Stimulated activated memory B cell treated with anti-CD40 and anti-IgM and Interleukin-4, amounts not matched to agents 10 μg/mL and 1 μg/mL and 100 μg/mL, for 72 hours (primary cell): ENCODE data around the gene EFS.
A peak's percentile ranks its signal among the peaks of the same experiment; 100 is the strongest.
"Not testable (repeated sequence)": the region's sequence is repeated elsewhere in the genome, so short reads cannot be mapped to it uniquely, and the experiment has no call there.

Experiments
- ATAC-seq: fragments of 150-1000 bp; cut with Tn5 transposase; 2 replicates; pipeline ENCODE4 v1.10.0; 2021
- H3K27ac Mint-ChIP-seq: one replicate; pipeline ENCODE4 v1.8.0; 2022; ENCODE audit warnings: mild to moderate bottlenecking, mixed read lengths
- H3K27me3 Mint-ChIP-seq: one replicate; pipeline ENCODE4 v1.8.0; 2022; ENCODE audit warnings: mixed read lengths
- H3K36me3 Mint-ChIP-seq: one replicate; pipeline ENCODE4 v1.8.0; 2022; ENCODE audit warnings: mixed read lengths
- H3K4me1 Mint-ChIP-seq: one replicate; pipeline ENCODE4 v1.8.0; 2022; ENCODE audit warnings: mixed read lengths
- H3K4me3 Mint-ChIP-seq: one replicate; pipeline ENCODE4 v1.8.0; 2022; ENCODE audit warnings: mild to moderate bottlenecking, moderate library complexity, mixed read lengths
- H3K9me3 Mint-ChIP-seq: one replicate; pipeline ENCODE4 v1.8.0; 2022; ENCODE audit warnings: mixed read lengths

The EFS gene

DNA sequence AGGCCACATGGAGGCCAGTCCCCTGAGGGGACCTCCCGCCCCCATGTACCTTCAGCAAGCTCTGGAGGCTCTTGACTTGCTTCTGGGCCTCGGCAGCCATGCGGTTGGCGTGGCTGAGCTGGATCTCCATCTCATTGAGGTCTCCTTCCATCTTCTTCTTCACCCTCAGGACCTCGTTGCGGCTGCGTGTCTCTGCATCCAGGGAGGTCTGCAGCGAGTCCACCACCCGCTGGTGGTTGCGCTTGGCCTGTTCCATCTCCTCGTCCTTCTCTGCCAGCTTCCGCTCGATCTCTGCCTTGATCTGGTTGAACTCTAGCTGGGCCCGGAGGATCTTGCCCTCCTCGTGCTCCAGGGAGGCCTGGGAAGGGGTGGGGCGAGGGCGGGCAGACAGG, 21.3 kb upstream of the EFS start:
- not testable (repeated sequence) for H3K4me1 Mint-ChIP-seq, H3K9me3 Mint-ChIP-seq, H3K36me3 Mint-ChIP-seq, H3K27ac Mint-ChIP-seq, ATAC-seq, H3K4me3 Mint-ChIP-seq
- H3K27me3 Mint-ChIP-seq = peaks cover 58% of the 10 kb centered on the region

DNA sequence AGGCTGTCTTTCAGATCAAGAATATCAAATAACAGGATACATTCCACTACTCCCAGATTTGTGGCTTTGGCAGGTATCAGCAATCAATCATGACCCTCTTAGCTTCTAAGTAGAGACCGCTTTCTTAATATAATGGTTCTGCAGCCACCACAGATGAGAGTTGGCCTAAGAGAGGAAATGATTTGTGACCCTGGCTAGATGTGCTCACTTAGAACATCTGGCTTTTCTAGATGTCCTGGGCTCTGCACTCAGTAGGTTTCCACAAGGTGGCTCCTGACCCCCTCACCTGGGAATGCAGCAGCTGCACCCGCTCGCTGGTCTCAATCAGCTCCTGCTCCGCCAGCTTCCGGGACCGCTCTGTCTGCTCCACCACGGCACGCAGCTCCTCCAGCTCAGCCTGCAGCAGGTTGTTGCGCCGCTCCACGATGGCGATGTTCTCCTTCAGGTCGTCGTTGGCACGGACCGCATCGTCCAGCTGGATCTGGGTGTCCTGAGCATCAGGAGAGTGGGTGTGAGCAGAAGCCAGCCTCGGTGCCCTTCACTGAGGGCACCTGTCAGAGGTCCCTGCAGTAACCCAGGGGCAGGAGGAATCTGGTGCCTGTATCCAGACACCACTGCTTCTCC, 20.8 kb upstream of the EFS start:
- Mint-ChIP-seq H3K4me1 (no peaks in the 10 kb centered on the region), H3K4me3 (no peak overlapping the region), H3K27me3 (peaks cover 63% of the 10 kb centered on the region), H3K36me3 (no peaks in the 10 kb centered on the region), H3K9me3 (no peaks in the 10 kb centered on the region), H3K27ac (no peak overlapping the region)
- ATAC-seq = no peak

DNA sequence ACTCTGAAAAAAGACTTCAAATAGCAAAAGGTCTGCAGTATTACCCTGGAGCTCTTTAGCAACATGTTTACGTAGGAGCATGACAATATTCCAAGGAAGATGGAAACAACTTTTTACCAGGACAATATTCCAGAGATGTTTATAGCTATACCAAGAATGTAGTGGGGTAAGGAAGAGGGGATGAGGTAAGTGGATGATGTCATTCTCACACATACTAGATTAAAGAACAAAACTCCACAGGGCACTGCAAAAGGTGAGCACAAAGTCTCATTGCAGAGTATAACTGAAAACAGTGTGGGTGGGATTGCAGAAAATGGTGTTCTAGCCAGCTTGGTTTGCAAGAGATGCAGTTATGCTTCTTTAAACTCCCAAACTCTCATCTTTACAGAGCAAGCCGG, 20.3 kb upstream of the EFS start:
- no peak overlapping the region for H3K4me3 Mint-ChIP-seq
- peaks cover 64% of the 10 kb centered on the region for H3K27me3 Mint-ChIP-seq
- no peak for ATAC-seq
- no peaks in the 10 kb centered on the region for H3K36me3 Mint-ChIP-seq
- H3K9me3 Mint-ChIP-seq = no peaks in the 10 kb centered on the region
- H3K27ac Mint-ChIP-seq = no peak overlapping the region
- H3K4me1 Mint-ChIP-seq = no peaks in the 10 kb centered on the region

DNA sequence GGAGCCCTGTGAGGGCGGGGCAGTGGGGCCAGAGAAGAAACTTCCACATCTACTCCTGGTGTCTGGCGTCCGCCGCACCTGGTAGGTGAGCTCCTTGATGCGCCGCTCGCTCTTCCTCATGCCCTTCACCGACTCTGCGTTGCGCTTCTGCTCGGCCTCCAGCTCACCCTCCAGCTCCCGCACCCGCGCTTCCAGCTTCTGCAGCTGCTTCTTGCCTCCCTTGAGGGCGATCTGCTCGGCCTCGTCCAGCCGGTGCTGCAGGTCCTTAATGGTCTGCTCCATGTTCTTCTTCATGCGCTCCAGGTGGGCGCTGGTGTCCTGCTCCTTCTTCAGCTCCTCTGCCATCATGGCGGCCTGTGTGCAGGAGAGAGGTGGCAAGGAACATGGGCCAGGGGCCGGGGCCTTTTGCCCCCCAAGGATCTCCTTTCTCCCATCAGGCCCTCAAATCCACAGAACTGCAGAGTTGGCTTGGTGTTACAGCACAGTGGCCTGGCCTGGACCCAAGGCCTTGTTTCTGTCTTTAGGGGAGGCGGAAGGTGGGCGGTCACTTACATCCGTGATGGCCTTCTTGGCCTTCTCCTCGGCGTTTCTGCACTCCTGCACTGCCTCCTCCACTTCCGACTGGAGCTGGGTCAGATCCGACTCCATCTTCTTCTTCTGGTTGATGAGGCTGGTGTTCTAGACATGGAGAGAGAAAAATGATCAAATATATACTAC, 19.6 kb upstream of the EFS start:
- H3K4me3 Mint-ChIP-seq = no peak overlapping the region
- no peaks in the 10 kb centered on the region for H3K9me3 Mint-ChIP-seq
- H3K4me1 Mint-ChIP-seq = no peaks in the 10 kb centered on the region
- no peak for ATAC-seq
- no peaks in the 10 kb centered on the region for H3K36me3 Mint-ChIP-seq
- H3K27me3 Mint-ChIP-seq = peaks cover 57% of the 10 kb centered on the region
- H3K27ac Mint-ChIP-seq = no peak overlapping the region

DNA sequence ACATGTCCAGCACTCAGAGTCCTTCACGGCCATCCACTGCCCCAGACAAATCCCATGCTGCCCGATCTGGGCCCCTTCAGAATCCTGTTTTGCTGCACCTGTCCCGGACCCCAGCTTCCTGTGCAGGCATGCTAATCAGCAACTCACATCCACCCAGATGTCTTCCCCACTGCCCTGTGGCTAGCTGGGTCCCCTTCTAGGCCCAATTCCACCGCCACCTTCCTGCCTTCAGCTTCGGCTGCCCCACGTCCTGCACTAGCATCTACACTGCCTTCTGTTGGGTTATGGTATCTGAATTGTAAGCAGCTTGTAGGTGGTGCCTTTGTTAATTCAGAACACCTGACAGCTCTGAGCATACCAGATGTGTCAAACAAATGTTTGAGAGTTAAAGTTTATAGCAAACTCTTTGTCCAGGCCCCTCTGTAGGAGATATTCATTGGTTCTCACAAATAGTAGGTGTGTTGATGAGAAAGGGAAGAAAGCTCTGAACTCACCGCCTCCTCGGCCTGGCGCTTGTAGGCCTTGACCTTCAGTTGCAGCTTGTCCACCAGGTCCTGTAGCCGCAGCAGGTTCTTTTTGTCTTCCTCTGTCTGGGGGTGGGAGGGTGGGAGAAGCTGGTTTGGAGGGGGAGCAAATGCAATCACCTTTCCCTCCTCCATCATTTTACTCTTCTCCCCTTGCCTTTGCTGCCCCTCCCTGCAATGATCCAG, 17.9 kb upstream of the EFS start:
- H3K9me3 Mint-ChIP-seq = no peaks in the 10 kb centered on the region
- H3K27ac Mint-ChIP-seq = no peak overlapping the region
- H3K27me3 Mint-ChIP-seq = peaks cover 56% of the 10 kb centered on the region
- no peaks in the 10 kb centered on the region for H3K36me3 Mint-ChIP-seq
- no peak for ATAC-seq
- no peak overlapping the region for H3K4me3 Mint-ChIP-seq
- H3K4me1 Mint-ChIP-seq = no peaks in the 10 kb centered on the region

DNA sequence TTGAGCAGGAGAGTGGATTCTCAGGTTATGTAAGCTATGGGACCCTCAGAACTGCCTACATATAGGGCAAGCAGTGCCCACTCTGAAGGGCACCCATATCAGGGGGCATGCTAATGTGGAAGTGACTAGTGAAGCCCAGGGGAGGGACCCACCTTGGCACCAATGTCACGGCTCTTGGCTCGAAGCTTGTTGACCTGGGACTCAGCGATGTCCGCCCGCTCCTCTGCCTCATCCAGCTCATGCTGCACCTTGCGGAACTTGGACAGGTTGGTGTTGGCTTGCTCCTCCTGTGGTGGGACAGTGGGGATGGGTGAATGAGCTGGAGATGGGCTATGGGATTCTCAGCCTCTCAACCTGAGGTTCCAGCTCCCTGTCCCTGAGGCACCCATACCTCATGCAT, 17.3 kb upstream of the EFS start:
- Mint-ChIP-seq H3K27ac (no peak overlapping the region), H3K9me3 (no peaks in the 10 kb centered on the region), H3K27me3 (peaks cover 58% of the 10 kb centered on the region), H3K36me3 (no peaks in the 10 kb centered on the region), H3K4me3 (no peak overlapping the region), H3K4me1 (no peaks in the 10 kb centered on the region)
- ATAC-seq = no peak

DNA sequence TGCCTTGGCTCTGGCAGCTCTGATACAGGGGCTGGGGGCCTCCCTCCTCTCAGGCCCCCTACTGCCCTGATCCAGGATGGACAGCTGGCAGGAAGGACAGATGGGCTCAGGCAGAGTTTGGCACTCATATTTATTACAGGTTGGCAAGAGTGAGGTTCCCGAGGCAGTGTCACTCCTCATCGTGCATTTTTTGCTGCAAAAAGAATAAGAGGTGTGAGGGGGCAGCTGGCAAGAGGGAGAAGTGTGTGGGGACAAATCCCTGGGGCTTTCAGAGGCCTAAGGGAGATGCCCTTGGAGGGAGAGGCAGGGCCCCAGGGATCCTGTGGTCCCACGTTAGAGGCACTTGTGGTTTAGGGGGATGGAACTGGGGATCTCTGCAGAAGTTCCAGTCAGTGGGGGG, 16.9 kb upstream of the EFS start:
- H3K4me1 Mint-ChIP-seq = no peaks in the 10 kb centered on the region
- H3K36me3 Mint-ChIP-seq = no peaks in the 10 kb centered on the region
- peaks cover 62% of the 10 kb centered on the region for H3K27me3 Mint-ChIP-seq
- H3K4me3 Mint-ChIP-seq = no peak overlapping the region
- no peak for ATAC-seq
- H3K9me3 Mint-ChIP-seq = no peaks in the 10 kb centered on the region
- H3K27ac Mint-ChIP-seq = no peak overlapping the region

DNA sequence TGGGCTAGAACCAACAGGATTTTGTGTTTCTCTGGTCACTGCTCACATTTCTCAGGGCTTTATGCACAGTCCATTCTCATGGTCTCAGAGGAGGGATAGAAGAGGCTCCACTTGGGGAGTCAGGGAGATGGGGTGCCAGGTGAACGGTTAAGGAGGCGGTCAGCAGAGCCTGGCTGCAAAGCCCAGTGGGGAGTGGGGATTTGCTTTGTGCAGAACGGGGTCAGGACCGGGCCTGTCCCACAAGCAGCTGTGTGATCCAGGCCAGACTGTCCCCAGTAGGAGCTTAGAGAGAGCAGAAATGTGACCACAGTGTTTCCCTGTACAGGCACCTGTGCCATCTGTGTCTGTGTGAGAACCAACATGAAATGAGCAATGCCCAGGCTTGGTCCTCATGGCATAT, 16.0 kb upstream of the EFS start:
- Mint-ChIP-seq H3K9me3 (no peaks in the 10 kb centered on the region), H3K36me3 (no peaks in the 10 kb centered on the region), H3K4me3 (no peak overlapping the region), H3K27me3 (peaks cover 68% of the 10 kb centered on the region), H3K4me1 (no peaks in the 10 kb centered on the region), H3K27ac (no peak overlapping the region)
- no peak for ATAC-seq

DNA sequence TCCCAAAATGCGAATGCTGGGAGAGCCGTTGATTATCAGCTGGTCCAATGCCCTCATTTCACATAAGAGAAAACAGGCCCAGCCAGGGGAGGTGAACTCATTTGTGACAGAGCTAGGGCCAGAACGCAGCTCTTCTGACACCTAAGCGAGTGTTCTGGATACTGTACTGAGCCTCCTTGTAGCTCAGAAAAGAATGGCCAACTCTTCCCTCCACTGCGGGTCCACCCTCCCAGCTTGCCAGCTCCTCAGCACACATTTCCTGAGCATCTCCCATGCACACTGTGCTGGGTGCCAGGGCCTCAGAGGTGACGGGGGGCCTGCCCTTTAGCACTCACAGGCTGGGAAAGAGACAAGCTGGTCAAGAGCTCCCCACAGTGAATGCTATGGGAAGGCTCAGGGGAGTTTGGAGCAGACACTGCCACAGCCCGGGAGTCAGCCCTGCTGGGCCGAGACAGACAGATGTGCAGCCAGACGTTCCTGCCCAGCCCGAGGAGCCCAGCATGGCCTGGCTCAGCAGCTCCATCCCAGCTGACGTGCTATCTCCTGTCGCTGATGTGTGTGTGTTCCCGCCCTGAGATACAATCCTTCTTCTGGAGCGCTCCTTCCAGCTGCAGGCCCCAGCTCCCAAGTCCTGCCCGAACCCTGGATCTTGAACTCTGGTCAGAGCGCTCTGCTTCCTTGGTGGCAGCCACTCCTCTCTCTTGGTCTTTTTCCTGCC, 15.4 kb upstream of the EFS start:
- Mint-ChIP-seq H3K27ac (no peak overlapping the region), H3K9me3 (no peaks in the 10 kb centered on the region), H3K36me3 (no peaks in the 10 kb centered on the region), H3K4me1 (no peaks in the 10 kb centered on the region), H3K4me3 (no peak overlapping the region), H3K27me3 (peaks cover 68% of the 10 kb centered on the region)
- no peak for ATAC-seq

DNA sequence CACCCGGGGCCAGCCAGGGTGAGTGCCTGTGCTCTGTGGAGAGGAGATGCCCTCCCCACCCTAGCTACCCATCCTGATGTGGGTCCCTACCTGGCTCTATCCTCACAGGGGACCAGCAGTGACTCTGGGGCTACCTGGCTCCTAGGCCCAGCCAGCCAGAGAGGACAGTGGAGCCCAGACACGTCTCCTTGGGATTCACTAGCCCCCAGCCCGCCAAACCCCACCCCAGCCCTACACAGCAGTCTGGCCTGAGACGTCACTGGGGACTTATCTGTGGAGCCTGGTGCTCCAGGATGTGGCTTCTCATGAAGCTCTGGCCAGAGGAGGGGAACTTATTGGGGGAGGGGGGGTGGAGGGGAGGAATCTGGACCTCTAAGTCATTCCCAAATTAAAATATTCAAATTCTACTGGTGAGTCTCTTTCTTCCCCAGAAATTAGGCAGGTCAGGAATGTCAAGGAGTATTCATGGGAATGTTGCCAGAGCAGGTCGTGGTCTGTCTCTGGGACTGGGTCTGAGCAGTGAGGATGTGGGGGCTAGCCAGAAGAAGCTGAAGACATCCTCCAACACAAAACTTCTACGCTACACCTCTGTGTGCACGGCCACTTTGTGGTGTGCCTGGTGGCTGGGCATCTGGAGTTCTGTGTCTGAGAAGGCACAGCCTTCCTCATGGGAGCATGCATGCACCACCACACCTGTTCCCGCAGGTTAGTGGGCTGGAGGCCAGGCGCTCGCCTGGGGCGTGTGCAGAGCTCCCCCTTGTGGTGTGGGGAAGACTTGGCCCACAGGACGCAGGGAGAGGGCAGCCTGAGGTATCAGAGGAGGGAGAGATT, 14.6 kb upstream of the EFS start:
- ATAC-seq = peak; percentile 66
- Mint-ChIP-seq H3K27me3 (peaks cover 64% of the 10 kb centered on the region), H3K4me1 (no peaks in the 10 kb centered on the region)

DNA sequence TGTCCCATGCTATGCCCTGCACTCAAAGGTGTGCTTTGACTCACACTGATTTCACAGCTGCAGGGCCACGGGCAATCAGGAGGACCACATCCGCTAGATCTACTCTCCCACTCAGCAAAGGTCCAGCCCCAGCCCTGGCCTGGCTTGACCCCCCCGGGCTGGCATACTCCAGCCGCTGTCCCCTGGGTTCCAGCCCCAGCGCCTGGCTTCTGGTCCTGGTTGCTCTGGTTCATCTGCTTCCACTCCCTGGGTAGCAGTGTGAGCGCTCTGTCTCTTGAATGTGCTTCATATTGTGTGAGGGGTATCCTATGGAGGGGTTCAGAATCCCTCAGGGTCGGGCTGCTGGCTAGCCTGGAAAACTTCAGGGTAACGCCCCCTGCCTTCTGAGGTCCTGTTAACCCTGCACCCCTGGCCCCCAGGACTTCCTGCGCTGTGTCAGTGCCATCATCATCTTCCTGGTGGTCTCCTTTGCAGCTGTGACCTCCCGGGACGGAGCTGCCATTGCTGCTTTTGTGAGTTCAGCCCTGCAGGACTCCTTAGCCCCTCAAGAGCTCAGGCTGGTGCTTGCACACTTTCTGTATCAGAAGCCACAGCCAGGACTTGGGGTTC, 13.7 kb upstream of the EFS start:
- H3K4me1 Mint-ChIP-seq = no peaks in the 10 kb centered on the region
- H3K27me3 Mint-ChIP-seq = peaks cover 57% of the 10 kb centered on the region
- H3K36me3 Mint-ChIP-seq = no peaks in the 10 kb centered on the region
- no peak overlapping the region for H3K27ac Mint-ChIP-seq
- ATAC-seq = no peak
- H3K9me3 Mint-ChIP-seq = no peaks in the 10 kb centered on the region
- H3K4me3 Mint-ChIP-seq = no peak overlapping the region

More for the DNA sequence above, 14.6 kb upstream of the EFS start:
- Mint-ChIP-seq H3K27ac (no peak overlapping the region), H3K4me3 (no peak overlapping the region), H3K36me3 (no peaks in the 10 kb centered on the region), H3K9me3 (no peaks in the 10 kb centered on the region)

DNA sequence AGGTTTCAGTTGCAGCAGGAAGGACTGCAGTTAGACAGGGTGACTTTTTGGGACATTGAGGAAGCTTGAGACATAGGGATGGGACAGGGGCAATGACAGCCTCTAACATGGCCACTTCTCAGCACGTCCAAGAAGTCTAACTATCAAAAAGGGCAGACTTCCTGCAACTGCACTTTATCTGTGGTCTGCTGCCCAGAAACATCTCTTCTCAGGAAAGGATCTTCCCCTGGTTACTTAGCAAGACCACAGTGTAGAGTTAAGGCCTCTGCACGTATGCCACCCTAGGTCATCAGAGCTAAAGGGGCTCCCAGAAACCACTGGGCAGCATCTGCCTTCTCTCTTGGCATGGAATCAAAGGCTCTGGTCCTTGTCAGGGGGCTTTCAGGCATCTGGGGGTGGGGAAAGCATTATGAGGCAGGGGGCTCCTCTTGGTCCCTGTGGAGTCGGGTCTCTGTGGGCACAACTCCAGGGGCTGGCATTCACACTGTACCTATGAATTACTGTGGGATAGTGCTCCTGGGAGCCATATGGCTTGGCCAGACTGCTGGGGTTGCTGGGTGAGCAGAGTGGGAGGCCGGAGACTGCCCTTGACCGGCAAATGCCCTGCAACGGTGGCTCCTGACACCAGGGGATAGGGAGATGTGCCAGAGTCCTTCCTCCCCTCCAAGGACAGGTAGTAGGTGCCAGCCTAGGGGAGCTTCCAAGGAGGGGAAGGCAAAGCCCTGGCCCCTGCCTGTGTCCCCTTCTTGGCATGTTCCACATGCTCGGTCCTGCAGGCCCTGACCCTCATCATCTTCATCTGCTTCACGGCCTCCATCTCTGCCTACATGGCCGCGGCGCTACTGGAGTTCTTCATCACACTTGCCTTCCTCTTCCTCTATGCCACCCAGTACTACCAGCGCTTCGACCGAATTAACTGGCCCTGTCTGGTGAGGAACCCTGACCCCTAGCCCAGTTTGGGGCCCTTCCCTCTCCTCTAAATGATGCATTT, 12.9 kb upstream of the EFS start:
- no peak overlapping the region for H3K27ac Mint-ChIP-seq
- ATAC-seq = no peak
- H3K4me1 Mint-ChIP-seq = no peaks in the 10 kb centered on the region
- H3K9me3 Mint-ChIP-seq = no peaks in the 10 kb centered on the region
- no peaks in the 10 kb centered on the region for H3K36me3 Mint-ChIP-seq
- peaks cover 57% of the 10 kb centered on the region for H3K27me3 Mint-ChIP-seq
- H3K4me3 Mint-ChIP-seq = no peak overlapping the region

DNA sequence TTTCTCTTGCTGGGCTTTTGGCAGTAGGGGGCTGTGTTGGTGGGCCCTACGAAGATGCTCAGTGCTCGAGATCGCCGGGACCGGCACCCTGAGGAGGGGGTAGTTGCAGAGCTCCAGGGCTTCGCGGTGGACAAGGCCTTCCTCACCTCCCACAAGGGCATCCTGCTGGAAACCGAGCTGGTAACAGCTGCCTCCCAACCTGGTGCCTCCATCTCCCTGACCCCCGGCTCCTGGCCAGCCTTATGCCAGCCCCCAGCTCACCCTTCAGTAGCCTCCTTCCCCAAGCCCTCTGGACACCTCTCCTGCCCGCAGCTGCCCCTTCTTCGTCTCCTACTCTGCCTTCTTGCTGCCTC, 12.2 kb upstream of the EFS start:
- H3K36me3 Mint-ChIP-seq = no peaks in the 10 kb centered on the region
- H3K4me3 Mint-ChIP-seq = no peak overlapping the region
- no peak for ATAC-seq
- H3K27ac Mint-ChIP-seq = no peak overlapping the region
- H3K27me3 Mint-ChIP-seq = peaks cover 51% of the 10 kb centered on the region
- H3K9me3 Mint-ChIP-seq = no peaks in the 10 kb centered on the region
- no peaks in the 10 kb centered on the region for H3K4me1 Mint-ChIP-seq
